CD1c-positive myeloid dendritic cell (primary cell): ENCODE results near the gene GIT1.
A peak's percentile ranks its signal among the peaks of the same experiment; 100 is the strongest.

ENCODE experiments used
- DNase-seq: peaks from one replicate; pipeline ENCODE4 v3.0.0-alpha.2; 2016; ENCODE audit errors: extremely low spot score

The GIT1 gene

DNA sequence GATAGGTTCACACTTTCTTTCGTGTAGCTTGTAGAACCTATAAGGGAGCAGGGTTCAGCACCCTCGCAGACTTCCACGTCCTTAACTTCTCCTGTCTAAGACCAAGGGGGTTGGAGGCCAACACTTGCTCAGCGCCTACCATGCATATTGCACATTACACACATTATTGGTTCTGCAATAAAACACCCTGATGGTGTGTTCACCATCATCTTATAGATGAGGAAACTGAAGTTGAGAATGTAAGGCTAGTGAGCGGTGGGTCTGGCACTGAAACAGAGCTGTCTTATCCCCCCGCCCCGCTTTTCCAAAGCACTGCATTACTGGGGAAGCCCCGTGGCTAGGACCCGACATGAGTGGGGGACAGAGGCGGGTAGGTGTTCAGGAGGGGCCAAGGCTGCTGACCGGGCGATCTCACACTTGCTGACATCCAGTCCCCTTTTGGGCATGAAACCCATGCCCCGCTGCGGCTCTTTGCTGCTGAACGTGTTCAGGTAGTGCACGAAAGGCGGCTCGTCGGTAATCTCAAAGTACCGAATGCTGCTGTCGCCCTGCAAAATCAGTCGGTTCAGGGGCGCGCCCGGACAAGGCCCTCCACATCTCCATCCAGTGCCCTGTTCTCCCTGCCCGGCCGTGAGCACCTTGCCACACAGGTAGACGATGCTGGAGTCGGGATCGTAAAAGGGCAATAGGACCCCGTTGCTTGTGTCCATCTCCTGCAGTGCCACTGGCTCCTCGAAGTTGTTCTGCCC lies 27.0 kb upstream of the GIT1 start:
- DNase-seq, result peak; percentile 23

DNA sequence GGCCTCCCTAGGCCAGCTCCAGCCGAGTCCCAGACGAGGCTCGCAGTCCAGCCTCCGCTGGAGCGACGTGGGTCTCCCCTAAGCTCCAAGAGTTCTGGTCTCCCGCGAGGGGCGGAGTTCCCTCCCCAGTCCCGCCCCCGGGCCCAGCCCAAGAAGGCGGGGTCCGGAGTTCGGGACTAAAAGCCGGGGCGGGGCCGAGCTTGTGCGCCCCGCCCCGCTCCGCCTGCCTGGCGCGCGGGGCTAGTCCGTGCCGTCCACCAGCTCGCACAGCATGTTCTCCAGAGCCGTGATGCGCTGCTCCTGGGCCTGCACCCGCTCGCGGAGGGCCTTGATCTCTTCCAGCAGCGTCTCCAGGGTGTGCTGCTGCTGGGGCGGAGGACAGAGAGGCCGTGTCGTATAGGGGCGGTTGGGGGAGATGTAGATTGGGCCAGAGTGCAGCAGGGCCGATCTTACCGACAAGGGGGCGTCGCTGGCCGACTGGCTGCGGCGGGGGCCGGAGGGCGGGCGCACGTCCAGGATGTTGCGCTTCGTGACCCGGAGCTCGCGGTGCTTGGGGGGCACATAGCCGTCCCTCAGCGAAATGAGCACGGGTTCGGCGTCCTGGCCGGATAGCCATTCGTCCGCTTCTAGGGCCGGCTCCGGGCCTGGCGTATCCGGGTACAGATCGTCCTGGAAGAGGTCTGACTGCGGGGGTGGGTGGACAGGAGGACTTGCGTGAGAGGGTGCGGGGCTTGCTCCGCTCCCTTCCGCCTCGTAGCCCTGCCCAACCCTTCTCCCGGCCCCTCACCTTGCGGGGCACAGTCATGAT lies 26.2 kb upstream of the GIT1 start:
- peak; percentile 94 for DNase-seq

DNA sequence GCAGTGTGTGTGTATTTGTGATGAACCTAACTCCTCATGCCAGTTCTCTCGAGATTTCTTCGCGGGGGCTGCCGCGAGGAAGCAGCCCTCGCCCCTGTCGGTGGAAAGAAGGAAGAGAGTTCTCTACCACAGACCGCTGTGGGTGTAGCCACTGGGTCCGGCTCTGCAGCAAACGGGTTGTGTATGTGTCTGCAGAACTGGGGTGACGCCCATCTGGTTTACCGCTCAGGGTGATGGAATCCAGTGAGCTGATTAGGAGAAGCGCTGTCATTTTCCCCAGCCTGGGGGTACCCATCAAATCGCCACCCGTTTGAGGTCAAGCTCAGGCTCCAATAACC lies 25.6 kb upstream of the GIT1 start:
- DNase-seq, result peak; percentile 81

DNA sequence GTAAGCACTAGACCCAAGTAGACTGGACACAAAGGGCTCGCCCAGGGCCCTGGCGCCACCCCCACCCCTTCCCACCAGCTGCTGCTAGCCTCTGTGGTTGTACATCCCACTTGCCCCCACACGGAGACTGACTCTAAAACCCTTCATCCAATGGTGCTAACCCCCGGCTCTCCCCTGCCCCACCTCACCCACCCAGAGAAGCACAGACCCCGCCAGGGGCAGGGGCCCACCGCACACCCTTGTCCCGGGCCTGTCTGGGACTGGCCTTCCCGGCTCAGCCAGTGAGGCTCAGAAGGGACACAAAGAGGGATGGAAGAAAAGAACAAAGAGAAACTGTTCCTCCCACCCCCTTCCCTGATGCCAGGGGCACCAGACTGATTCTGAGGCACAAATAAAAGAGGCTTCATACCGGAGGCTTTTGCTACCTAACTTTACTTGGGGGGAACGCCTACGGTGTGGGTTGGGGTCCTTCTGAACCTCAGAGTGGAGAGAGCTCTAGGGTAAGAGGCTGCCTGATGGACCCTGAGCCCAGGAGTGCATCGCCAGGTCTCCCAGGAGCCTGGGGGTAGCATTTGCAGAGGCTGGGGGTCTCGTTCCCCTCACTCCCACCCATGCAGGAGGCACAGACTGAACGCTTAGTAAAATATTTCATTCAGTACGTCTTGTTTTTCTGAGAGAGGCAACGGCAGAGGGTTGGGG lies 25.1 kb upstream of the GIT1 start:
- no peak for DNase-seq

DNA sequence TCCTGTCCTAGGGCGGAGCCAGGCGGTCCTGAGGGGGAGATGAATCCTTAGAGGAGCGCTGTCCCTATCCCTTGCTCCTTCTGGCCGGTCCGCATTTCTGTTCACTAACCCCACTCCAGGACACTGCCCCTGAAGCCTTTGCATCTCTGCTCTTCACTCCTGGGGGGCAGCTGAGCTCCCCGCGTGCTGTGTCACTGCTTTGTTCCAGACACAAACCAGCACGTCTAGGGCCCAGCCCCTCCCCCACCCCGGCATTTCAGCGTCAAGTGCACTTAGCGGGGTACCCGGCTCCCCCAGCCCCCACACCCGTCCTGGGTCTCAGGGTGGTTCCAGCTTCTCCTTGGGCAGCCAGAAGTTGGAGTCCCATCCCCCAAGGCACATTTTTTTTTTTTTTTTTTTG lies 24.4 kb upstream of the GIT1 start:
- no peak for DNase-seq

DNA sequence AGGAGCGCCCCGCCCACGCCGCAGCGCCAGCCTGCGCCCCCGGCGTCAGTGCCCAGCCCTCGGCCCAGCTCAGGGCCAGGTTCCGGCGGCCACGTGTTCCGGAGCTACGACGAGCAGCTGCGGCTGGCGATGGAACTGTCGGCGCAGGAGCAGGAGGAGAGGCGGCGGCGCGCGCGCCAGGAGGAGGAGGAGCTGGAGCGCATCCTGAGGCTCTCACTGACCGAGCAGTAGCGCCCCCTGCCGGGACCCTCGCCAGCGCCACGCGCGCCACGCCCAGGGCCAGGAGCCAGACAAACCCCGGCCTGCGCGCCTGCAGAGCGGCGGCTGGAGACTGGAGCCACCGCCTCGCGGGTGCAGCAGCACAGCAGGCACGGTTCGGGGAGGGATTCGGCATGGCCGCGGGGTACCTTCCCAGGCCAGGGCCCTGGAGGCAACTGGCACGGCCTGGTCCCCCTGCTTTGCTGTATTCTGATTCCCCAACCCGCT lies 23.9 kb upstream of the GIT1 start:
- DNase-seq, result peak; percentile 97

DNA sequence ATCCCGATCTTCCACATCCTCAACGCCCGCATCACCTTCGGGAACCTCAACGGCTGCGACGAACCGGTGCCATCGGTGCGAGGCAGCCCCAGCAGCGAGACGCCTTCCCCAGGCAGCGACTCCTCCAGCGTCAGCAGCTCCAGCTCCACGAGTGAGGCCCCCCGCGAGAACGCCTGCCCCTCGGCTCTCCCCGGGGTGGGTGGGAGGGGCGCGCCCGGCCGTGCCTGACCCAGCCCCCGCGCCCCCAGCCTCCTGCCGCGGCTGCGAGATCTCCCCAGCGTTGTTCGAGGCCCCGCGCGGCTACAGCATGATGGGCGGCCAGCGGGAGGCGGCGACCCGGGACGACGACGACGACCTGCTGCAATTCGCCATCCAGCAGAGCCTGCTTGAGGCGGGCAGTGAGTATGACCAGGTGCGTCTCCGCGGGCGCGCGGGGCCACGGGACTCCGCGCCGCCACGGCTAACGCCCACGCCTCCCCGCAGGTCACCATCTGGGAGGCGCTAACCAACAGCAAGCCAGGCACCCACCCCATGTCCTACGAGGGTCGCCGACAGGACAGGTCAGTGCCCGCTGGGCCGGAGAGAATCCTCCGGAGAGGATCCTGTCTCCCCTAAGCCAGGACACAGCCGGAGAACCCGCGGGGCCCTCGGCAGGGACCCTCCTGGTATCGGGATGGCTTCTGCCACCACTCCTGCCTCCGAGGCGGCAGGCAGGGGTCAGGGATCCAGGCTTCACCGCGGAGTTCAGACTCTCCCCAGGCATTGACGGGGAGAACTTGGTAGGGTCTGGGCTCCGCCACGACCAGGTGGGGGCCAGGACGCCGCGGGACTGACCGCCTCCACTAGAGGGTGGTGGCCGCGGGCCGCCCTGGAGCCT lies 23.2 kb upstream of the GIT1 start:
- no peak for DNase-seq

DNA sequence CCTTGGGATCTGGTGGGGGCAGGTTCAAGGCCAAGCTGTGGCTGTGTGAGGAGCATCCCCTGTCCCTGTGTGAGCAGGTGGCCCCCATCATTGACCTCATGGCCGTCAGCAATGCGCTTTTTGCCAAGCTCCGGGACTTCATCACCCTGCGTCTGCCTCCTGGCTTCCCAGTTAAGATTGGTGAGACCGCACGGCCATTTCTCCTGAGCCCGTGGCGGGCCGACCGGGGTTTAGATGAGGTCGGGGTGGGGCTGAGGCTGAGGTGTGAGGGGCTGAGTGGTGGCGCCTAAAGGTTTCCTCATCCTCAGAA lies 22.6 kb upstream of the GIT1 start:
- no peak for DNase-seq

DNA sequence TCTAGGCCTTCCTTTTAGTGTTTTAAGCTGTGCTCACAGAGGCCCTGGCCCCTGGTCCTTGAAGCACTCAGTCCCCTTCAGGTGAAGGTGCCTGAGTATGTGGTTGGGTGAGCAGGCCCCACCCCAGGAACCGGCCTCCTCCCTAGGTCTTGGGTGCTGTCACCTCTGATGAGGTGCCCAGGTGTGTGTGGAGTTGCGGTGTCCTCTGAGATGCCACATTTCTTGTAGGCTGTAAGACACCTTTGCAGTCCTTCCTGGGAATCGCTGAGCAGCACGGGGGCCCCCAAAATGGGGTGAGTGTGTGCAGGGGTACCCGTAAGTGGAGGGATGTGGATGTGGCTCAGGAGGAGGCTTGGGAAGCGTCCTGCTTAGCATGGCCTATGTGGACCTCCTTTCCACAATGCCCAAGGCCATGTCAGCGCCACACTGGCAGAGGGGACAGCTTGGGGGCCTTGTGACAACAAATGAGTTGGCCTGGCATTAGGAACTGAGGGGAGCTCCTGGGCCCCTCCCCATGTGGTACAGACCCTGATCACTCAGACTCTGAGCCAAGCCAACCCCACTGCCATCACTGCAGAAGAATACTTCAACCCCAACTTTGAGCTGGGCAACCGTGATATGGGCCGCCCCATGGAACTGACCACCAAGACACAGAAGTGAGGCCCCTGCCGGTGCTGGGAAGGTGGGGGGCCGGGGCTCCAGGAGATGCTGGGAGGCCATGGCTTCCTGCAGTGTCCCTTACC lies 22.1 kb upstream of the GIT1 start:
- DNase-seq, result no peak

DNA sequence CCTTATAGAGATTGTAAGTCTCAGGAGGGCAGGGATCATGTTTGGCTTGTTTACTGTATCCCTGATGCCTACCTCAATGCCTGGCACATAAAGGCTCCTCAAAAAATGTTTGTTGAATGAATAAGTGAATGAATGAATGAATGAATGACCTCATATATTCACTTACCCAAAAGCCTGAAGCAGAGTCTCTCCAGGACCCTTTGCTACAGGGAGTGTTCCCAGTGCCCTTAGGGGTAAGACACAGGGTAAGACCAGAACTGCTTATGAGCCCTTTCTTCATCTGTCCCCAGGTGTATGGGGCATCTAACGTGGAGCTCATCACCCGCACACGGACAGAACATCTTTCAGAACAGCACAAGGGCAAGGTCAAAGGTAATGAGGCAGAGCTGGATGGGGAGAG lies 20.9 kb upstream of the GIT1 start:
- DNase-seq, result no peak

DNA sequence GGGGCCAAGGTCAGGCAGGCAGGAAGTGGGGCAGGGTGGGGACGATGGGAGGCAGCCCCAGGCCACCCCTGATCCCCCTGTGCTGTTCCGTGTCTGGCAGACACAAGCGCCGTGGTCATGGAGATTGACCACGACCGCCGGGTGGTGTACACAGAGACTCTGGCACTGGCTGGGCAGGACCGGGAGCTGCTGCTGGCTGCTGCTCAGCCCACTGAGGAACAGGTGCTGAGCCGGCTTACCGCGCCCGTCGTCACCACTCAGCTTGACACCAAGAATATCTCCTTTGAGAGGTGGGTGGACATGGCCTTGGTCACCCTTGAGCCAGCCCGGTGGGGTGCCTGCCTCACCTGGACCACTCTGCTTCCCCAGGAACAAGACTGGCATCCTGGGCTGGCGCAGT lies 19.5 kb upstream of the GIT1 start:
- DNase-seq, result no peak

DNA sequence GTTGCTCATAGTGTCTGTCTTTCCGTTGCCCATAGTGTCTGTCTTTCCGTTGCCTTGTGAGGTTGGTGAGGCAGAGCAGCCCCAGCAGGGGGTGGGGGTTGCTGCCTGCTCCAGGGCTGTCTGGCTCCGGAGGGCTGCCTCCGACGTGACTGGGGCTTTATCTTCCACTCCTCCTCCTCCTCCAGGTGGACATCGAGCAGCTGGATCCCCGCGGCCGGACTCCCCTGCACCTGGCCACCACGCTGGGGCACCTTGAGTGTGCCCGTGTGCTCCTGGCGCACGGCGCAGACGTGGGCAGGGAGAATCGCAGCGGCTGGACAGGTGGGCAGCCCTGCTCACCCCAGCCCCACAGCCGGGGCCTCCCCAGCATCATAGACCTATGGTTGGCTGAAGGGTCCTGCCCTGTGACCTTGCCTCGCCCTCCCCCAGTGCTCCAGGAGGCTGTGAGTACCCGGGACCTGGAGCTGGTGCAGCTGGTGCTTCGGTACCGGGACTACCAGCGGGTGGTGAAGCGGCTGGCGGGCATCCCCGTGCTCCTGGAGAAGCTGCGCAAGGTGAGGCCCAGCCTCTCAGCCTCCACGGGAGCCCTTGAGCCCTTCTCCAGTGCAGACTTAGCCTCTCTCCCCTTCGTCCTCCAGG lies 18.2 kb upstream of the GIT1 start:
- DNase-seq, result no peak

DNA sequence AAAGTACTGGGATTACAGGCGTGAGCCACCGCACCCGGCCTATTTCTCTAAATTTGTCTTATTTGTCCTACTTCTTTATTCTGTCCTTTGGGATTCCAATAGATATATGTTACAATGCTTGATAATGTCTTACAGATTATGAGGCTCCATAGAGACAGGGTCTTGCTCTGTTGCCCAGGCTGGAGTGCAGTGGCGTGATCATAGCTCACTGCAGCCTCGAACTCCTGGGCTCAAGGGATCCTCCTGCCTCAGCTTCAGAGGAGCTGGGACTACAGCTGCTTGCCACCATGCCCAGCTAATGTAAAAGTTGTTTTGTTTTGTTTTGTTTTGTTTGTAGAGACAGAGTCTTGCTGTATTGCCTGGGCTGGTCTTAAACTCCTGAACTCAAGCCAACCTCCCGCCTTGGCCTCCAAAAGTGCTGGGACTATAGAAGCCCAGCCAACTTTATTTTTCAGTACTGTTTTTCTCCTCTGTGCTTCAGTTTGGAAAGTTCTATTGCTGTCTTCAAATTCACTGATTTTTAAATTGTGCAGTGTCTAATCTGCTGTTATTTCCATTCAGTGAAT lies 13.7 kb upstream of the GIT1 start:
- no peak for DNase-seq

DNA sequence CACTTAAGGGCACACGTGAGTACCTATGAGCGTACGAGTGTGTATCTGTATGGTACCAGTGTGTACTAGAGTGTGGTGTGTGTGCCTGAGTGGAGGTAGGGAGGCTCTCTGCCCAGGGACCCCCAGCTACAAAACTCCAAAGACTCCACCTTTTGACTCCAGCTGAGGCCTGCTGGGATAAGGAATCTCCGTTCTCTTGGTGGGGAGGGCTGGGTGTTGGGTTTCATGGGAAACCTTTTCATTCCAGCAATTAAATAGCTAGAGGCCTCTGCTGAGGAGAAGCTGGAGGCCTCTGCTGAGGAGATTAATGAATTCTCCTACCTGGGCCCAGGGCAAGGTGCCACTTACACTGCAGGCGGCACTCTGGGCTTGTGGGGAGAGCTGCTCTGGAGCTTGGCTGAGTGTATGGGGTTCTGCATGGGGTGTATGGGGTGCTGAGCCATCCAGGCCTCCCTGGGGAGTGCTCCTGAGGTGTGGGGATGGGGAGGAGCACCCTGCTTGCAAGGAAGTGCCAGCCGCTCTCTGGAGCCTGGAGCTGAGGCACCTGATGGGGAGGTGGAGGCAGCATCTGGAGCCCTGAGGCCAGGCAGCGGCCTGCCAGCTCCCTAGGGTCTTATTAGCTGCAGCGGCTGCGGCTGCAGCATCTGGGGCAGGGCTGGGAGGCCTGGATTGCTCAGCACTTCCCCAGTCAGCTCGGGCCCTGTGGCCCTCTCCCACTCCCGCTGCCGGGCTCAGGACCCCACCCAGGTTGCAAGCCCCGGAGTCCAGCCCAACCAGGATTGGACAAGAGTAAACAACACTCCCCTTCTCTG lies 8.1 kb upstream of the GIT1 start:
- no peak for DNase-seq

DNA sequence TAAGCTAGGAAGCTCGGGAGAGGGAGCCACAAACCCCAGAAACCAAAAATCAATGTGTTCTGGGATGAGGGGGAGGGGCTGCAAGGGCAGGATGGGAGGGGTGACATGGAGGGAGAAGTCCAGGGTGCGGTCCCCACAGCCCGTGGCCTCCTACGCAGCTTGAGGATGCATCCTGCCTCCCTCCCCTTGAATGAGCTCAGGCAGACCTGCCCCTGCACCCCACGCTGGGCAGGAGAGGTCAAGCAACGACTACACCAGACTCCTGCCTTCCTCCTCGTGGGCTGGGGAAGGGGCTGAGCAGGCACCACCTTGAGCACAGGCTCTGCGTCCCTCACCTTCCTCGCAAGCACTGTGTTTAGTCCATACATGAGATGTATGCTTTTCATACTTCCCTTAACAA lies 7.4 kb upstream of the GIT1 start:
- DNase-seq, result no peak

DNA sequence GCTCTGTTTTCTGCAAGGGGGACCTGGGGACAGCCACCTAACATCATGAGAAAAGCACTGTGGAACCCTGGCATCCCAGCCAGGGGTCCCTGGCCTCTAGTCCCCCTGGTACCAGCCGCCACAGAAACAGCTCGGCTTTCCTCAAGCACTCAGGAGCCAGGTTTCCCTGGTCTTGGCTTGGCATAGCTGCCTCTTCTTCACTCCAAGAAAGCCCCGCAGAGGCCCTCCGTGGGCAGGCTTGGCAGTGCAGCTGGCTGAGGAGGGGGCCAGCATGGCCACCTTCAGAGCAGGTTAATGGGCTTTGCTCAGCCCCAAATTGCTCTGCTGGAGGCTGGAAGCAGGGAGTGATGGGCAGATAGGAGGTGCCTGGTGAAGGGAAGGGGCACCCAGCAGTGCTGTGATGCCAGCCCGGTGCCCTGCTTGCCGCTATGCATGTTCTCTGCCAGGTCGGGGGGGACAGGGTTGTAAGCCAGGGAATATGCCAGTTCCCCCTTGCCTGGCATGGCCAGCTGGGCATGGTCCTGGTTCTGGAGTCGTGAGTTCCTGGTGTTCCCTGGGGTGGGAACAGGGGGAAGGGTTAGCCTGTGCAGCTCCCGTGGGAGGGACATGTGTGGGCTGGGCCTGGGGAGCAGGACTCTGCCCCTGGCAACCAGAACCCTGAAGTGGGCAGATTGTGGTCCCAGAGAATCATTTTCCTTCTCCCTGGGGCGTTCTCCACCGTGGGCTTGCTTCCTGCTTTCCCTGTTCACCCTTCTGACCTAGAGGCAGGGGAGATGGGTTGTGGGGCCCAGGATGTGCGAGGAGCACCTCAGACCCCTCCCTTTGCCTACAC lies 6.7 kb upstream of the GIT1 start:
- no peak for DNase-seq

DNA sequence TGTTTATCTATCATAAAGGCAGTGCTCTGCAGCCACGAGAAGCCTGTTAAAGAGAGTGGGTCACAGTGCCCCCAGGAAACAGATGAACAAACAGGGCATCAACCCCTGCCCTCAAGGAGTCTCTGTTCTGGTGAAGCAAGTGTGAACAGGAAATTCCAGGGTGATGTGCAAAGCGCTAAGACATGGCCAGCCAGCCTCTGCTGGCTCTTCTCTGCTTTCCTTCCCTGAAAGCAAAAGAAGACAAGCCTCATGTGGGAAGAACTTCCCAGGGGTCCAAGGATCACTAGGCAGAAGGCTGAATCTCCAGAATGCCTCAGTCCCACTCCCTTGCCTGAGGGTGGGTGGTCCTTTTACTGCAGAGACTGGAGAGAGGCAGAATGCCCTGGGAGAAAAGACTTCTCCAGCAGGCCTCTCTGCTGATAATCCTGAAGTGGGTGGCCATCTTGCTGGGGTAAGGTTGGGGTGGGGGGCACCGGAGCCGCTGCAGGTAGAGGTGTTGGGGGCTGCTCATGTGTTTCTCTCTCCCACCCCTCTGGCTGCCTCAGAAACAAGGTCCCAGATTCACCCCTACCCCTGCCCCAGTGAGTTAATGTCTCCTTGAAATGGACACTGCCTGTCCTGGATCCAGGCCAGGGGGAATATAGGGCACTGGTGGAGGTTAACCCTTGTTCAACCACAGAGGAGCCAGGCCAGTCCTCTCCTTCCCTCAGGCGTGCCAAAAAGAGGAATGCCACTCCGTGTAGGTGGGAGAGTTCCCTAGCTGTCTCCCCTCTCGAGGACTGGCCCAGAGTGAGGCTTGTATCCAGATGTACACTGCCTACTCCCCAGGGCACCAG lies 5.9 kb upstream of the GIT1 start:
- DNase-seq, result no peak
